ENCODE results near the gene NAP1L4.
A peak's percentile ranks its signal among the peaks of the same experiment; 100 is the strongest.

NAP1L4 gene

GRCh38 chr11:2929950-2930703, 62.0 kb downstream of the NAP1L4 start:
- peak; percentile 72 for DNase-seq (ENCODE audit: low read depth)
- TF ChIP-seq POLR2A (IDR thresholded peaks at IDR 0.05; ENCODE audit: extremely low read depth, insufficient read length), result no peak
- TF ChIP-seq MAX (IDR thresholded peaks at IDR 0.05; ENCODE audit: low read depth, low read length), result peak; percentile 82
- peak; percentile 59 for TF ChIP-seq CTCF (IDR thresholded peaks at IDR 0.05; ENCODE audit: low read depth, low read length)
- peak; percentile 64 for TF ChIP-seq MYC (IDR thresholded peaks at IDR 0.05; ENCODE audit: low read depth, low read length)
- peak overlapping the region; percentile 23 for H3K4me3 ChIP-seq (ENCODE audit: low read depth, low read length)

GRCh38 chr11:2929531-2929949, 62.6 kb downstream of the NAP1L4 start:
- H3K4me3 ChIP-seq (ENCODE audit: low read depth, low read length), result peak overlapping the region; percentile 23
- peak; percentile 50 for DNase-seq (ENCODE audit: low read depth)
- TF ChIP-seq CTCF (IDR thresholded peaks at IDR 0.05; ENCODE audit: low read depth, low read length), result no peak
- no peak for TF ChIP-seq MYC (IDR thresholded peaks at IDR 0.05; ENCODE audit: low read depth, low read length)
- no peak for TF ChIP-seq POLR2A (IDR thresholded peaks at IDR 0.05; ENCODE audit: extremely low read depth, insufficient read length)
- TF ChIP-seq MAX (IDR thresholded peaks at IDR 0.05; ENCODE audit: low read depth, low read length), result no peak

- no peak for TF ChIP-seq MYC (IDR thresholded peaks at IDR 0.05; ENCODE audit: low read depth, low read length)
- TF ChIP-seq CTCF (IDR thresholded peaks at IDR 0.05; ENCODE audit: low read depth, low read length), result no peak
- TF ChIP-seq MAX (IDR thresholded peaks at IDR 0.05; ENCODE audit: low read depth, low read length), result no peak
- no peak for TF ChIP-seq POLR2A (IDR thresholded peaks at IDR 0.05; ENCODE audit: extremely low read depth, insufficient read length)
- H3K4me3 ChIP-seq (ENCODE audit: low read depth, low read length), result peak within 1 kb of the TSS; percentile 23
- peak; percentile 54 for DNase-seq (ENCODE audit: low read depth)
These were observed 63.3 kb downstream of the NAP1L4 start, which contains the start of gene PHLDA2 for GRCh38 chr11:2928605-2929530. Gene PHLDA2 (minus strand): TSS chr11:2929420. CDS start chr11:2929364, 56 bp downstream.

GRCh38 chr11:2927851-2928604, 64.1 kb downstream of the NAP1L4 start:
- DNase-seq (ENCODE audit: low read depth), result peak; percentile 68
- no peak overlapping the region for H3K4me3 ChIP-seq (ENCODE audit: low read depth, low read length)
- TF ChIP-seq CTCF (IDR thresholded peaks at IDR 0.05; ENCODE audit: low read depth, low read length) (no peak), POLR2A (IDR thresholded peaks at IDR 0.05; ENCODE audit: extremely low read depth, insufficient read length) (no peak), MAX (IDR thresholded peaks at IDR 0.05; ENCODE audit: low read depth, low read length) (no peak), MYC (IDR thresholded peaks at IDR 0.05; ENCODE audit: low read depth, low read length) (no peak)

- H3K4me3 ChIP-seq (ENCODE audit: low read depth, low read length), result no peak overlapping the region
- TF ChIP-seq CTCF (IDR thresholded peaks at IDR 0.05; ENCODE audit: low read depth, low read length), result no peak
- no peak for TF ChIP-seq MAX (IDR thresholded peaks at IDR 0.05; ENCODE audit: low read depth, low read length)
- TF ChIP-seq POLR2A (IDR thresholded peaks at IDR 0.05; ENCODE audit: extremely low read depth, insufficient read length), result no peak
- TF ChIP-seq MYC (IDR thresholded peaks at IDR 0.05; ENCODE audit: low read depth, low read length), result no peak
- DNase-seq (ENCODE audit: low read depth), result no peak
These were observed 64.9 kb downstream of the NAP1L4 start for GRCh38 chr11:2927121-2927800.
